SK-N-SH (cell line): ENCODE measurements around the gene OTOA. TPM values are rescaled to one million over a fixed set of nuclear protein-coding genes. Genes with fewer than 3 reads are reported as not detected.

Experiments used
- CTCF ChIA-PET: fragments of 300-600, 350-600 bp; formaldehyde crosslinking; extraction: SDS; loops from one replicate; lab custom pipeline; 2021; lab: Yijun Ruan, JAX
- POLR2A ChIA-PET: fragments of 350-600 bp; sonication (Branson Sonifier 250); formaldehyde crosslinking; extraction: SDS; loops from one replicate; lab custom pipeline; 2020; ENCODE audit warnings: antibody characterized with exemption, inconsistent platforms; lab: Yijun Ruan, JAX
- DNase-seq: peaks from one replicate; pipeline ENCODE4 v3.0.0; 2012
- H2AFZ ChIP-seq: fragments of 200-600 bp; sonication (generic); 2 replicates; pipeline ENCODE4 v1.8.1; 2016; ENCODE audit warnings: antibody characterized with exemption, mild to moderate bottlenecking, low read depth
- H3F3A ChIP-seq: fragments of 200-600 bp; sonication (generic); replicated peaks from 2 replicates; pipeline ENCODE3; 2016; ENCODE audit warnings: antibody characterized with exemption, mild to moderate bottlenecking; ENCODE audit not compliant: insufficient read depth
- H3K27ac ChIP-seq, 2 experiments: fragments of 200-500 bp in 1 of 2; fragments of 200-600 bp in 1 of 2; sonication (Bioruptor generic) in 1 of 2; sonication (generic), shearing (Covaris generic) in 1 of 2; 2 replicates each; pipeline versions ENCODE4 v1.5.1 to v1.6.1; 2014 to 2016; ENCODE audit warnings: low read depth in 2 of 2, inconsistent platforms in 1 of 2, low read length in 1 of 2, mild to moderate bottlenecking in 1 of 2, mixed read lengths in 1 of 2
- H3K27me3 ChIP-seq: fragments of 200-600 bp; sonication (generic), shearing (Covaris generic); 2 replicates; pipeline ENCODE4 v1.6.1; 2016; ENCODE audit warnings: mixed run types; ENCODE audit not compliant: insufficient read depth
- H3K36me3 ChIP-seq, 2 experiments: fragments of 200-500 bp in 1 of 2; fragments of 200-600 bp in 1 of 2; sonication (Bioruptor generic) in 1 of 2; sonication (generic) in 1 of 2; replicated peaks in 1 of 2; 2 replicates each; pipeline versions ENCODE3 to v1.5.1; 2014 to 2016; ENCODE audit warnings: low read length in 1 of 2, mild to moderate bottlenecking in 1 of 2; ENCODE audit not compliant: insufficient read depth in 2 of 2, control insufficient read depth in 1 of 2
- H3K4me1 ChIP-seq, 2 experiments: fragments of 200-500 bp in 1 of 2; fragments of 200-600 bp in 1 of 2; sonication (Bioruptor generic) in 1 of 2; sonication (generic), shearing (Covaris generic) in 1 of 2; 2 replicates each; pipeline versions ENCODE4 v1.5.1 to v1.6.1; 2014 to 2016; ENCODE audit warnings: low read depth in 1 of 2, low read length in 1 of 2, mixed run types in 1 of 2; ENCODE audit not compliant: insufficient read depth in 2 of 2, control insufficient read depth in 1 of 2
- H3K4me2 ChIP-seq: fragments of 200-600 bp; sonication (generic), shearing (Covaris generic); 2 replicates; pipeline ENCODE4 v1.6.1; 2017; ENCODE audit warnings: mixed run types
- H3K4me3 ChIP-seq, 2 experiments: fragments of 200-500 bp in 1 of 2; fragments of 200-600 bp in 1 of 2; sonication (Bioruptor generic) in 1 of 2; sonication (generic), shearing (Covaris generic) in 1 of 2; 2 replicates each; pipeline versions ENCODE4 v1.5.1 to v1.8.1; 2014 to 2016; ENCODE audit warnings: low read depth in 2 of 2, inconsistent platforms in 1 of 2, low read length in 1 of 2, mild to moderate bottlenecking in 1 of 2, mixed read lengths in 1 of 2, moderate library complexity in 1 of 2
- H3K79me2 ChIP-seq: fragments of 200-600 bp; sonication (generic); 2 replicates; pipeline ENCODE4 v1.8.1; 2017; ENCODE audit warnings: mild to moderate bottlenecking; ENCODE audit not compliant: insufficient read depth
- H3K9ac ChIP-seq: fragments of 200-600 bp; sonication (generic); 2 replicates; pipeline ENCODE4 v1.6.1; 2017; ENCODE audit warnings: mixed run types
- H3K9me2 ChIP-seq: fragments of 200-600 bp; sonication (generic); 2 replicates; pipeline ENCODE4 v1.6.1; 2017; ENCODE audit warnings: mixed run types
- H3K9me3 ChIP-seq: fragments of 200-600 bp; sonication (generic); 2 replicates; pipeline ENCODE4 v1.6.1; 2017; ENCODE audit warnings: mixed run types, mild to moderate bottlenecking, moderate library complexity
- H4K20me1 ChIP-seq: fragments of 200-600 bp; sonication (generic); 2 replicates; pipeline ENCODE4 v1.6.1; 2017; ENCODE audit warnings: mild to moderate bottlenecking, mixed run types; ENCODE audit not compliant: insufficient read depth
- CHD2 ChIP-seq: fragments of 150-350 bp; IDR thresholded peaks from 2 replicates; pipeline ENCODE4 v1.6.1; 2018; ENCODE audit warnings: low read length; ENCODE audit not compliant: partially characterized antibody
- FOXJ3 ChIP-seq: sonication (generic); formaldehyde crosslinking; IDR thresholded peaks from 2 replicates; pipeline ENCODE4 v1.5.1; 2020; ENCODE audit warnings: mild to moderate bottlenecking, missing genetic modification reagents
- GABPA ChIP-seq: IDR thresholded peaks from 2 replicates; pipeline ENCODE4 v1.4.0; 2012; ENCODE audit warnings: low read depth, mild to moderate bottlenecking
- JUND ChIP-seq: IDR thresholded peaks from 2 replicates; pipeline ENCODE4 v1.4.0; 2012
- MEF2A ChIP-seq: IDR thresholded peaks from 2 replicates; pipeline ENCODE4 v1.4.0; 2012; ENCODE audit warnings: low read depth, borderline replicate concordance
- POLR2AphosphoS5 ChIP-seq: IDR thresholded peaks from 2 replicates; pipeline ENCODE4 v1.6.1; 2012; ENCODE audit warnings: low read depth, low read length
- RCOR1 ChIP-seq: fragments of 150-350 bp; IDR thresholded peaks from 2 replicates; pipeline ENCODE4 v1.6.1; 2017; ENCODE audit warnings: antibody characterized with exemption, low read length
- RFX5 ChIP-seq: IDR thresholded peaks from 2 replicates; pipeline ENCODE4 v1.6.1; 2012; ENCODE audit warnings: mild to moderate bottlenecking, improper control_type of control experiment, low read length
- RXRA ChIP-seq: IDR thresholded peaks from 2 replicates; pipeline ENCODE4 v1.4.0; 2012; ENCODE audit warnings: low read depth, mild to moderate bottlenecking, borderline replicate concordance
- SMC3 ChIP-seq: IDR thresholded peaks from 2 replicates; pipeline ENCODE4 v1.6.1; 2012; ENCODE audit warnings: low read depth, low read length, improper control_type of control experiment
- YY1 ChIP-seq: IDR thresholded peaks from 2 replicates; pipeline ENCODE4 v1.4.0; 2012; ENCODE audit warnings: low read depth, mild to moderate bottlenecking
- WGBS: methylation state at CpG from one replicate; pipeline ENCODE4 v1.1.6; 2017; ENCODE audit warnings: low lambda C conversion rate; 5-methylcytosine and 5-hydroxymethylcytosine counted together
- polyA plus RNA-seq, 3 experiments: library from polyadenylated mRNA; depleted of rRNA; stranded (reverse); fragments of >200 nt; gene quantifications; 2 replicates each; pipeline ENCODE4 v1.2.3, GENCODE V29; 2012
- TF ChIP-seq, protein P1 (sequence below): fragments of 150-350 bp; IDR thresholded peaks from 2 replicates; pipeline ENCODE4 v1.6.1; 2017; ENCODE audit warnings: antibody characterized with exemption, low read length, low read depth, borderline replicate concordance
- TF ChIP-seq, protein P2 (sequence below): IDR thresholded peaks from 2 replicates; pipeline ENCODE4 v1.4.0; 2012; ENCODE audit warnings: low read depth
- TF ChIP-seq, protein P3 (sequence below): fragments of 200-600 bp; sonication (generic); IDR thresholded peaks from 2 replicates; pipeline ENCODE4 v1.6.1; 2017; ENCODE audit warnings: antibody characterized with exemption, mild to moderate bottlenecking, moderate library complexity
- TF ChIP-seq, protein P4 (sequence below): fragments of 150-350 bp; IDR thresholded peaks from 2 replicates; pipeline ENCODE4 v1.6.1; 2016; ENCODE audit warnings: mild to moderate bottlenecking, low read depth, low read length
- TF ChIP-seq, protein P5 (sequence below): IDR thresholded peaks from 2 replicates; pipeline ENCODE4 v1.4.0; 2012; ENCODE audit warnings: low read depth, borderline replicate concordance

OTOA gene
- polyA plus RNA-seq, 1 of the 3 experiments (the other 2 are of a cell fraction) = 0.02 TPM

DNA sequence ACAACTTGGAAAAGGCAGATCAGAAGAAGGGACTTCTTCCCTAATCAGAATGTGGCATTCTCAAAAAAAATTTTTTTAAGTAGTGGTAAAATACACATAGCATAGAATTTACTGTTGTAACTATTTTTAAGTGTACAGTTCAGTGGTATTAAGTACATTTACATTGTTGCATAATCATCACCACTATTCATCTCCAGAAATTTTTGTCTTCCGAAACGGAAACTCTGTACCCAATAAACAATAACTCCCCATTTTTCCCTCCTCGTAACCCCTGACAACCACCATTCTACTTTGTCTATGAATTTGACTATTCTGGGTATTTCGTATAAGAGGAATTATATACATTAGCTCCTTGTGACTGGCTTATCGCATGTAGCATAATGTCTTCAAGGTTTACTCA is 45.5 kb upstream of the OTOA start:
- Histone ChIP-seq H3K4me1 (peaks cover 15% of the 10 kb centered on the region in 2 experiments), H3K27me3 (no peaks in the 10 kb centered on the region), H4K20me1 (peaks cover 6% of the 10 kb centered on the region), H3F3A (peaks cover 12% of the 10 kb centered on the region), H3K36me3 (peaks cover 8 to 18% of the 10 kb centered on the region in 2 experiments), H3K4me3 (no peak overlapping the region), H2AFZ (no peak overlapping the region), H3K79me2 (peaks cover 84% of the 10 kb centered on the region), H3K9ac (no peak overlapping the region), H3K4me2 (no peak overlapping the region), H3K9me3 (no peaks in the 10 kb centered on the region), H3K27ac (no peak overlapping the region), H3K9me2 (no peaks in the 10 kb centered on the region)
- TF ChIP-seq SMC3 = no peak
- TF ChIP-seq, protein P1, sequence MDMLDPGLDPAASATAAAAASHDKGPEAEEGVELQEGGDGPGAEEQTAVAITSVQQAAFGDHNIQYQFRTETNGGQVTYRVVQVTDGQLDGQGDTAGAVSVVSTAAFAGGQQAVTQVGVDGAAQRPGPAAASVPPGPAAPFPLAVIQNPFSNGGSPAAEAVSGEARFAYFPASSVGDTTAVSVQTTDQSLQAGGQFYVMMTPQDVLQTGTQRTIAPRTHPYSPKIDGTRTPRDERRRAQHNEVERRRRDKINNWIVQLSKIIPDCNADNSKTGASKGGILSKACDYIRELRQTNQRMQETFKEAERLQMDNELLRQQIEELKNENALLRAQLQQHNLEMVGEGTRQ = no peak
- TF ChIP-seq, protein P2, sequence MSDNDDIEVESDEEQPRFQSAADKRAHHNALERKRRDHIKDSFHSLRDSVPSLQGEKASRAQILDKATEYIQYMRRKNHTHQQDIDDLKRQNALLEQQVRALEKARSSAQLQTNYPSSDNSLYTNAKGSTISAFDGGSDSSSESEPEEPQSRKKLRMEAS = no peak
- TF ChIP-seq RCOR1 = no peak
- TF ChIP-seq, protein P3, sequence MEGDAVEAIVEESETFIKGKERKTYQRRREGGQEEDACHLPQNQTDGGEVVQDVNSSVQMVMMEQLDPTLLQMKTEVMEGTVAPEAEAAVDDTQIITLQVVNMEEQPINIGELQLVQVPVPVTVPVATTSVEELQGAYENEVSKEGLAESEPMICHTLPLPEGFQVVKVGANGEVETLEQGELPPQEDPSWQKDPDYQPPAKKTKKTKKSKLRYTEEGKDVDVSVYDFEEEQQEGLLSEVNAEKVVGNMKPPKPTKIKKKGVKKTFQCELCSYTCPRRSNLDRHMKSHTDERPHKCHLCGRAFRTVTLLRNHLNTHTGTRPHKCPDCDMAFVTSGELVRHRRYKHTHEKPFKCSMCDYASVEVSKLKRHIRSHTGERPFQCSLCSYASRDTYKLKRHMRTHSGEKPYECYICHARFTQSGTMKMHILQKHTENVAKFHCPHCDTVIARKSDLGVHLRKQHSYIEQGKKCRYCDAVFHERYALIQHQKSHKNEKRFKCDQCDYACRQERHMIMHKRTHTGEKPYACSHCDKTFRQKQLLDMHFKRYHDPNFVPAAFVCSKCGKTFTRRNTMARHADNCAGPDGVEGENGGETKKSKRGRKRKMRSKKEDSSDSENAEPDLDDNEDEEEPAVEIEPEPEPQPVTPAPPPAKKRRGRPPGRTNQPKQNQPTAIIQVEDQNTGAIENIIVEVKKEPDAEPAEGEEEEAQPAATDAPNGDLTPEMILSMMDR = no peak
- no peak for TF ChIP-seq MEF2A
- no peak for TF ChIP-seq CHD2
- TF ChIP-seq, protein P4, sequence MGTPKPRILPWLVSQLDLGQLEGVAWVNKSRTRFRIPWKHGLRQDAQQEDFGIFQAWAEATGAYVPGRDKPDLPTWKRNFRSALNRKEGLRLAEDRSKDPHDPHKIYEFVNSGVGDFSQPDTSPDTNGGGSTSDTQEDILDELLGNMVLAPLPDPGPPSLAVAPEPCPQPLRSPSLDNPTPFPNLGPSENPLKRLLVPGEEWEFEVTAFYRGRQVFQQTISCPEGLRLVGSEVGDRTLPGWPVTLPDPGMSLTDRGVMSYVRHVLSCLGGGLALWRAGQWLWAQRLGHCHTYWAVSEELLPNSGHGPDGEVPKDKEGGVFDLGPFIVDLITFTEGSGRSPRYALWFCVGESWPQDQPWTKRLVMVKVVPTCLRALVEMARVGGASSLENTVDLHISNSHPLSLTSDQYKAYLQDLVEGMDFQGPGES = no peak
- no peak for TF ChIP-seq POLR2AphosphoS5
- no peak for TF ChIP-seq FOXJ3
- TF ChIP-seq GABPA = no peak
- no peak for TF ChIP-seq YY1
- TF ChIP-seq JUND = no peak
- TF ChIP-seq RXRA = no peak
- TF ChIP-seq RFX5 = no peak
- TF ChIP-seq, protein P5, sequence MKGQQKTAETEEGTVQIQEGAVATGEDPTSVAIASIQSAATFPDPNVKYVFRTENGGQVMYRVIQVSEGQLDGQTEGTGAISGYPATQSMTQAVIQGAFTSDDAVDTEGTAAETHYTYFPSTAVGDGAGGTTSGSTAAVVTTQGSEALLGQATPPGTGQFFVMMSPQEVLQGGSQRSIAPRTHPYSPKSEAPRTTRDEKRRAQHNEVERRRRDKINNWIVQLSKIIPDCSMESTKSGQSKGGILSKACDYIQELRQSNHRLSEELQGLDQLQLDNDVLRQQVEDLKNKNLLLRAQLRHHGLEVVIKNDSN = no peak
- ChIA-PET CTCF (interaction anchor here (1.0 to 1.9 kb wide), 2 partner anchors 14 to 18 kb away, joined by 3 to 6 read pairs; no protein-coding TSS in a partner anchor), POLR2A (no interaction called here)
- DNase-seq = no peak
- 97% methylated on average over 5 of the region's 5 CpGs for WGBS
